Germinal center (tissue), 1 donor: ENCODE measurements around the gene SND1.

Source experiments
- DNase-seq: peaks from one replicate; pipeline ENCODE4 v3.0.0; 2012; ENCODE audit warnings: mixed read lengths, low spot score

The SND1 gene

GRCh38 chr7:127768241-127768640 is 116.2 kb downstream of the SND1 start:
- no peak for DNase-seq

DNA sequence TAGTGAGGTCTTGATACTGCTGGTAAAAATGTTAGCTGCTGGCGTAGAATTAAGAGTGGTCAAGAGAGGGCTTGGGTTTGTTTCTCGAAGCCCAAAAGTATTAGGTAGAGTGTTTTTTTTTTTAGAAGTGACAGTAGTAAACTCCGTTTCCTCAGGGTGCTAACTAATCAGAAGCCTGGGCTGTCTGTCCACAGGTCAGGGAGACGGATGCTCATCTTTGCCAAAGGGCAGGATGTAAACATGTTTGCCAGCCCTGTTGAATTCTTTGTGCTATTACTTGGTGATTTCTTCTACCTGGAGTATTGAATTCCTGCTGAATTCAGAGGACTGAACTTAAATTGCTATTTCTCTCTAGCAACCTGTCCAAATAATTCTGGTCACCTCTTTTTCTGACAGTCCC is 117.1 kb downstream of the SND1 start:
- no peak for DNase-seq

DNA sequence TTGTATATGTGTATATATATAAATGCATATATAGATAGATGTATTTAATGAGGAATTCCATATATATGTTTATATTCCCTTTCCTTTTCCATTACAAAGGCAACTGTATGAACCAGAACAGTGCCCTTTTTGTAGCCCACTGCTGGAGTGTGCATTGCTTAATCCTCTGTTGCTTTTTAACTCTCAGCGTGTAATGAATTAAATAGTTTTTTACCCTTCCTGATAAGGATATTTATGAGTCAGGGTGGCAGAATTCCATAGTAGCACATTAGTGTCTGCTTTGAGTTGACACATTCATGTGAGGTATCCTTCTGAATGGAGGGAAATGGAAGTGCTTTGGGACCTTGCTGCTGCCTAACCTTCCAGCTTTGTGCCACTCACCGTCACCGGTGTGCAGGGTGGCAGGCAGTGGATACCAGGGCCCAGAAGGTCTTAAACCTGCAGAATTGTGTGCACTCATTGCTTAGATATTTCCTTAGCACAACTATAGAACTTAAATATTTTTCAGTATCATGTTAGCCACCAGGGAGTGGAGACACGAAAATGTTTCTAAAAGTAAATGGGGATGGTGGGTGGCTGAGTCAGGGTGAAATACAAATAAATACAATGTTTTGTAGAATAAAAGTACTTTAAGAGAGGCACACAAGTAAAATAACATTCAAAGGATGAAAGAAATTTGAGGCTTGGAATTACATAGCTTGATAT is 117.9 kb downstream of the SND1 start:
- DNase-seq = no peak

DNA sequence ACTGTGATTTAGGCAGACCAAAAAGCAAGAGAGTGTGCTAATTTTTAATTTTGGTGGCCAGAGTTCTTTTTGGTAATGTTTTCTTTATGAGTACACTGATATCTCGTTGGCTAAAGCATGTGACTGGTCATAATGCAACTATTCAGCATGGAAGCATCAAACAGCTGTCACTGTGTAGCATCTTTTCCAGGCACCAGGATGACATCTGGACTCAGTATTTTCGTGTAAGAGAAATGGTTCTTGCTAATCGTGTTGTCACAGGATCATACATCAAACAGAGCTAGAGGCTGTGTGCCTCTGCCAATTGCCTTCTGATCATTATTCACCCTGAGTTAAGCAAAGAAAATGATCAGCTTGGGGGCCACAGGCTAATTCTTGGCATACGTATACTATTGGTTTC is 118.9 kb downstream of the SND1 start:
- DNase-seq = no peak

DNA sequence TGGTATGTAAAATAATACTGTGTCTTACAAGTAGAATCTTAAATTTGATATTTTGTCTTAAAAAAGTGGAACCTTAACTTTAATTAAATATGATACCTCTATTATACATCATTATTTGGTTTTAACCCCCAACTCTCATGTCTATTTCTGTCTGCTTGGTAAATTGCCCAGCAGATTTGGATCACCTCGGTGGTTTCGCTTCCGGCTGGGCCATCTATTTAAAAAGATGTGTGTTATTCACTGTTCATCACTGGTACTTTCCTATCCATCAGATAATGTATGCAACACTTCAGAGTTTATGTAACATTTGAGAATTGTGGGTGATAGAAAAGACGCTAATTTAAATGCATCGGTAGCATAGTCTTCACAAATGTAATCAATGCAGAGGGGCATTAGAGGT is 119.7 kb downstream of the SND1 start:
- DNase-seq = no peak

GRCh38 chr7:127776776-127777386 is 124.9 kb downstream of the SND1 start:
- DNase-seq = no peak

- no peak for DNase-seq
Measured at GRCh38 chr7:127780489-127780888, 128.5 kb downstream of the SND1 start.

GRCh38 chr7:127781081-127781480 is 129.1 kb downstream of the SND1 start:
- DNase-seq = no peak

DNA sequence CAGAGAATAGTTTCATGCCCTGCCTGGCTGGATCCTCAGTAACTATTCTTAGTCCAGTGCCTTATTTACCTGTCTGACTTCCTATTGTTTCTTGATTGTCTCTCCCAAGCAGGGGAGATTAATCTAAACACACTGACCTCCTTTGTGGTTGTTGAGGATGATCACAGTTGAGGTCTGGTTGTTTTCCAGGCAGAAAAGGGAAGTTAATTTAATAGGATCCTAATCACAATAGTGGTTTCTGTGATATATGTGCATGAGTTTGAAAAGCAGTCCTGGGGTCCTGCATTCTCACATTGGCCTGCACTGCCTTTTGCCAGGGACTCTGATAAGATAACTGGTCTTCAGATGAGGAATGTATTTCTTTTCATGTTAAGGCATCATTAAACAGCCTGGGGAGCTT is 130.1 kb downstream of the SND1 start:
- DNase-seq = no peak

GRCh38 chr7:127782654-127783559 is 130.9 kb downstream of the SND1 start:
- peak; percentile 17 for DNase-seq

- DNase-seq = no peak
Measured at GRCh38 chr7:127786184-127786583, 134.2 kb downstream of the SND1 start.

GRCh38 chr7:127789031-127789430 is 137.0 kb downstream of the SND1 start:
- DNase-seq = no peak

DNA sequence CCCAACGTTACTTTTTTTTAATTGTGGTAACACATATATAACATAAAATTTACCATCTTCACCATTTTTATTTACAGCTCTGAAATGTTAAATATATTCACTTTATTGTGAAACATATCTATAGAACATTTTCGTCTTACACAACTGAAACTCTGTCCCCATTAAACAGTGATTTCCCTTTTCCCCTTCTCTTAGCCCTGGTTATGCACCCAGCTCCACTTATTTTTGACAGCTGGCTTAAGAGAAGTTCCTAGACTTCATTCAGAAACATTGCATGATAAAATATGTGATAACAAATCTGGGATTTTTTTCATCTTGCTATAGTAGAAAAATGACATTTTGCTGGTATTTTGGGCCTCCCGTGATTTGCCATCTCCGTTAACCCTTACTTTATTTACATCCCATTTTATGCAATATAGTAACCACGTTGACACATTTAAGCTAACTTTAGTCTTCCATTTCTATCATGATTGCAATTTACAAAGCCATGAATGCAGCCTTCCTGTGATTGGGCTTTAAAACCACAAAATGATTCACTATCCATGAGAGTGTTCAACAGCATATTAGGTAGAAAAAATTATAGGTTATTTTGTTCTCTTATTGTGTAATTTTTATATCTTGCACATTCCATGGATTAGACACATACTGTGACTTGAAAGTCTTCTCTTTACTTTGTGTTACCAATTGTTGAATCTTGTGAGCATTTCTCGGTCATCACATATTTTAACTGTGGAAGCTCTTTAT is 139.6 kb downstream of the SND1 start:
- DNase-seq = no peak

GRCh38 chr7:127792528-127793342 is 140.7 kb downstream of the SND1 start:
- DNase-seq = peak; percentile 28

GRCh38 chr7:127793582-127793981 is 141.6 kb downstream of the SND1 start:
- peak; percentile 52 for DNase-seq

- no peak for DNase-seq
Measured at GRCh38 chr7:127794136-127794535, 142.1 kb downstream of the SND1 start.

DNA sequence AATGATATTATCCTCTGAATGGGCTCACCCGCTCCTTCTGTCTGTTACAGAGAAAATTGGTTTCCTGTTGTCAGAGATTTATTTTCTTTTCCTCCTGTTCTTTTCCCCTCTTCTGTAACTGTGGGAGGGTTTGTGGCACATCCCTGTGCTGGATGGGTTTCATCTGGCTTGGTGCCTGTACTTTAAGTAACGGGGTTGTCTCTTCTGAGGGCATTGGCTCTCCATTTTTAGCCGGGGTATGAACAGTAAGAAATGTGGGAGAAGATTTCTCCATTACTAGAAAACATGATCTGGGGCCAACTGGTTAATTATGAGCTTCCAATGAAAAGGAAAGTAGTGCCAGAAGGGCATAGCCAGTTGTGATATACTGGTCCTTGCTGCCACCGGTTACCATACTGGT is 142.6 kb downstream of the SND1 start:
- DNase-seq = no peak

- DNase-seq = no peak
Measured at GRCh38 chr7:127798023-127798422, 146.0 kb downstream of the SND1 start.

DNA sequence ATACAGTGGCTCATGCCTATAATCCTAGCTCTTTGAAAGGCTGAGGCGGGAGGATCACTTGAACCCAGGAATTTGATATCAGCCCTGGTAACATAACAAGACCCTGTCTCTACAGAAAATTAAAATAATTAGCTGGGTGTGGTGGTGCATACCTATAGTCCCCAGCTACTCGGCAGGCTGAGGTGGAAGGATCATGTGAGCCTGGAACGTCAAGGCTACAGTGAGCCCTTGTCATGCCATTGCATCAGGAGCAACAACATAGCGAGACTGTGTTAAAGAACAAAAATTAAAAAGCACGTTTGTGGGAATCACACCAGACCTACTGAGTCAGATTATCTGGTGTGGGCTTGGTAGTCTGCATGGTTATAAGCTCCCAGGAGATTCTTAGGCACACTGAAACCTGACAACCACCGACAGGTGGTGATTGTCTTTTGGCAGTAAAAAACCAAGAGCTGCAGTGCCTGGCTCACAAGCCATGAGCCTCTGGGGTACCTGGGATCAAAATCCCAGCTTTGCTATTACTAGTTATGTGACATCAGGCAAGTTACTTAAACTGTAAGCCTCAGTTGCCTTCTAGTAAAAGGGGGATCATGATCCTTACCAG is 146.9 kb downstream of the SND1 start:
- no peak for DNase-seq

- no peak for DNase-seq
Measured at GRCh38 chr7:127799535-127800305, 147.7 kb downstream of the SND1 start.
